GM12878 (cell line): ENCODE results near the gene GH1. TPM values are rescaled to one million over a fixed set of nuclear protein-coding genes. Genes with fewer than 3 reads are reported as not detected.
"Not testable (repeated sequence)": the region's sequence is repeated elsewhere in the genome, so short reads cannot be mapped to it uniquely, and the experiment has no call there.

Experiments
- ATAC-seq: fragments of 200-7000 bp; cut with Tn5 transposase; 3 replicates; pipeline ENCODE4 v1.9.1; 2020; ENCODE audit warnings: mild to moderate bottlenecking, moderate library complexity
- BruUV-seq: library from RNA; stranded (reverse); fragments of 400-500 nt; replicated peaks from 2 replicates; lab custom pipeline; 2021; lab: Mats Ljungman, UMichigan
- CTCF ChIA-PET: fragments of 300-600 bp; sonication (Branson Sonifier 250); formaldehyde crosslinking; extraction: SDS; loops from one replicate; lab custom pipeline; 2021; ENCODE audit warnings: inconsistent platforms; lab: Yijun Ruan, JAX
- POLR2A ChIA-PET: fragments of 350-600 bp; formaldehyde crosslinking; extraction: SDS; loops from one replicate; lab custom pipeline; 2021; ENCODE audit warnings: inconsistent platforms; lab: Charles Lee
- RAD21 ChIA-PET: fragments of 300-600 bp; sonication (Branson Sonifier 250); formaldehyde crosslinking; loops from one replicate; lab custom pipeline; 2023; ENCODE audit warnings: antibody characterized with exemption; ENCODE audit not compliant: unreplicated experiment; lab: Charles Lee
- SMC1A ChIA-PET: fragments of 300-600 bp; sonication (Branson Sonifier 250); formaldehyde crosslinking; loops from one replicate; lab custom pipeline; 2023; ENCODE audit not compliant: unreplicated experiment, uncharacterized antibody; lab: Charles Lee
- DNase-seq: peaks from one replicate; pipeline ENCODE4 v3.0.0-alpha.2; 2011; ENCODE audit warnings: low read depth, low spot score
- FAIRE-seq: peaks from 3 replicates; lab custom pipeline; 2011; peaks lifted over from hg19 to GRCh38; lab: Jason Lieb, UNC
- H2AFZ ChIP-seq: 2 replicates; pipeline ENCODE4 v1.6.0; 2011; ENCODE audit warnings: low read depth, low read length, control low read depth; ENCODE audit not compliant: control insufficient read depth
- H3K27ac ChIP-seq: 2 replicates; pipeline ENCODE4 v1.5.1; 2011; ENCODE audit warnings: control low read depth; ENCODE audit not compliant: control insufficient read depth, insufficient read depth
- H3K27me3 ChIP-seq, 2 experiments: replicated peaks in 1 of 2; 2 replicates each; pipeline versions ENCODE4 v1.6.0 to v1.6.1; 2011; ENCODE audit warnings: low read length in 1 of 2; ENCODE audit not compliant: control insufficient read depth in 2 of 2, insufficient read depth in 2 of 2
- H3K36me3 ChIP-seq, 2 experiments: 2 replicates each; pipeline ENCODE4 v1.5.1; 2011; ENCODE audit warnings: low read length in 1 of 2; ENCODE audit not compliant: control insufficient read depth in 2 of 2, insufficient read depth in 2 of 2
- H3K4me1 ChIP-seq: 2 replicates; pipeline ENCODE4 v1.6.1; 2011; ENCODE audit warnings: mild to moderate bottlenecking, low read length, moderate library complexity, mixed read lengths; ENCODE audit not compliant: control insufficient read depth, insufficient read depth
- H3K4me2 ChIP-seq: 2 replicates; pipeline ENCODE4 v1.6.0; 2011; ENCODE audit warnings: control low read depth; ENCODE audit not compliant: control insufficient read depth, insufficient read depth
- H3K4me3 ChIP-seq: fragments of 200-600 bp; sonication (generic); 2 replicates; pipeline ENCODE4 v1.5.1; 2016
- H3K79me2 ChIP-seq: 2 replicates; pipeline ENCODE4 v1.6.0; 2011; ENCODE audit warnings: low read length; ENCODE audit not compliant: control insufficient read depth, insufficient read depth
- H3K9ac ChIP-seq: 2 replicates; pipeline ENCODE4 v1.8.0; 2011; ENCODE audit warnings: low read length, control low read depth, mixed read lengths; ENCODE audit not compliant: control insufficient read depth, insufficient read depth
- H3K9me3 ChIP-seq: replicated peaks from 3 replicates; pipeline ENCODE4 v1.5.1; 2011; ENCODE audit warnings: mild to moderate bottlenecking, low read length; ENCODE audit not compliant: control insufficient read depth, insufficient read depth
- H4K20me1 ChIP-seq: 2 replicates; pipeline ENCODE4 v1.6.0; 2011; ENCODE audit not compliant: control insufficient read depth, insufficient read depth
- BCLAF1 ChIP-seq: fragments of 450-650 bp; IDR thresholded peaks from 2 replicates; pipeline ENCODE4 v1.6.1; 2017; ENCODE audit warnings: antibody characterized with exemption, mild to moderate bottlenecking, moderate library complexity
- CREB1 ChIP-seq: IDR thresholded peaks from 2 replicates; pipeline ENCODE4 v1.6.1; 2012; ENCODE audit warnings: low read depth, mild to moderate bottlenecking, inconsistent platforms
- MYB ChIP-seq: fragments of 150-350 bp; IDR thresholded peaks from 2 replicates; pipeline ENCODE4 v1.6.1; 2014; ENCODE audit warnings: mild to moderate bottlenecking, low read depth, low read length, borderline replicate concordance
- WGBS: methylation state at CpG from one replicate; pipeline ENCODE4 v1.1.6; 2016; ENCODE audit warnings: low lambda C conversion rate; ENCODE audit not compliant: insufficient replicate concordance, insufficient coverage; ENCODE audit errors: missing lambda C conversion rate; 5-methylcytosine and 5-hydroxymethylcytosine counted together
- in situ Hi-C: fragments of 300-500 bp; cut with MboI; formaldehyde crosslinking; loops from 9 replicates; pipeline ENCODE4 v1.14.3; 2018; ENCODE audit warnings: mixed read lengths
- intact Hi-C: fragments of 100-400 bp; cut with micrococcal nuclease; formaldehyde crosslinking; loops from one replicate; pipeline ENCODE4 v1.14.2; 2022; ENCODE audit not compliant: unreplicated experiment
- polyA plus RNA-seq, 11 experiments: library from polyadenylated mRNA; depleted of rRNA in 4 of 11; unstranded in 6 of 11; stranded (reverse) in 5 of 11; fragments of >200 nt; fragmentation: Nextera tagmentation in 4 of 11; fragmentation: Illumina TruSeq in 1 of 11; extraction: Ambion mirVana in 4 of 11; extraction: Trizol in 1 of 11; gene quantifications; 1 replicate in 1 of 11; 2 replicates in 10 of 11; pipeline versions ENCODE4 v1.2.1 to v1.2.3, GENCODE V29; 2011 to 2016; ENCODE audit warnings: inconsistent platforms in 2 of 11, missing spikeins in 2 of 11, low read depth in 1 of 11
- total RNA-seq, 4 experiments: library from RNA; depleted of rRNA in 3 of 4; stranded (reverse); fragments of >200 nt in 3 of 4; fragmentation: Illumina TruSeq in 1 of 4; extraction: Trizol in 1 of 4; gene quantifications; 2 replicates each; pipeline versions ENCODE4 v1.2.1 to v1.2.3, GENCODE V29; 2013 to 2021

Gene GH1
- total and polyA plus RNA-seq, 10 of the 15 experiments (the other 5 are each of a cell fraction or from before 2014, with no cell fraction given): 0.13 to 0.42 TPM; not detected in 8

GRCh38 chr17:63917646-63918045, 993 bp downstream of the GH1 start (continued):
- TF ChIP-seq BCLAF1: no peak
- no peak for TF ChIP-seq MYB
- no peak for TF ChIP-seq CREB1

- in situ Hi-C loops, H2AFZ ChIP-seq, DNase-seq, intact Hi-C loops, ATAC-seq, BruUV-seq, H3K9ac ChIP-seq, H3K4me2 ChIP-seq, H3K36me3 ChIP-seq, H4K20me1 ChIP-seq, H3K79me2 ChIP-seq, H3K27ac ChIP-seq, FAIRE-seq, H3K9me3 ChIP-seq, H3K27me3 ChIP-seq, H3K4me3 ChIP-seq: not testable (repeated sequence)
- ChIA-PET CTCF (interaction anchor here (1.1 to 17.4 kb wide), 8 partner anchors 14 to 216 kb away, joined by 3 to 481 read pairs (median 162); partner anchors contain the start of genes CD79B, ERN1 and ICAM2), RAD21 (interaction anchor here (2.1 to 9.2 kb wide), 5 partner anchors 16 to 215 kb away, joined by 8 to 288 read pairs (median 79); partner anchors contain the start of genes CD79B and ERN1), POLR2A (interaction anchor here (1.1 kb wide), 1 partner anchor 15 kb away, joined by 4 read pairs; the partner anchor contains the start of gene CD79B), SMC1A (interaction anchor here (1.2 to 14.0 kb wide), 7 partner anchors 14 to 216 kb away, joined by 3 to 248 read pairs (median 88); partner anchors contain the start of gene CD79B)
- 86% methylated on average over 11 of the region's 11 CpGs for WGBS
- peaks cover 12% of the 10 kb centered on the region for H3K4me1 ChIP-seq
Observed at GRCh38 chr17:63917206-63917605, 1.4 kb downstream of the GH1 start.
